Gastrocnemius medialis (tissue), 4 donors: ENCODE measurements around the gene PAXX. TPM values are rescaled to one million over a fixed set of nuclear protein-coding genes. Genes with fewer than 3 reads are reported as not detected.
A peak's percentile ranks its signal among the peaks of the same experiment; 100 is the strongest.

ENCODE experiments used
- ATAC-seq, 2 donors: fragments of 150-250 bp; one replicate each; pipeline ENCODE4 v1.9.1; 2016
- DNase-seq, 2 donors: peaks; one replicate each; pipeline ENCODE4 v3.0.0-alpha.2; 2019
- H3K27ac ChIP-seq, 4 donors: fragments of 200-600 bp; sonication (generic); 1 replicate in 1 of 4; 2 replicates in 3 of 4; pipeline ENCODE4 v1.5.1; 2016 to 2018; ENCODE audit warnings: mild to moderate bottlenecking in 2 of 4, moderate library complexity in 1 of 4
- H3K27me3 ChIP-seq, 3 donors: fragments of 200-600 bp; sonication (generic) in 2 of 3; 1 replicate in 1 of 3; 2 replicates in 2 of 3; pipeline versions ENCODE4 v1.5.1 to v1.6.0; 2016 to 2019; ENCODE audit warnings: mild to moderate bottlenecking in 1 of 3, moderate library complexity in 1 of 3
- H3K36me3 ChIP-seq, 2 donors: fragments of 200-600 bp; sonication (generic) in 1 of 2; one replicate each; pipeline ENCODE4 v1.5.1; 2017 to 2018
- H3K4me1 ChIP-seq, 2 donors: fragments of 200-600 bp; sonication (generic) in 1 of 2; one replicate each; pipeline ENCODE4 v1.5.1; 2016 to 2017; ENCODE audit warnings: mild to moderate bottlenecking in 2 of 2
- H3K4me3 ChIP-seq, 4 donors: fragments of 200-600 bp; sonication (generic) in 3 of 4; 1 replicate in 1 of 4; 2 replicates in 3 of 4; pipeline ENCODE4 v1.5.1; 2016 to 2019; ENCODE audit warnings: mild to moderate bottlenecking in 2 of 4
- H3K9me3 ChIP-seq, 3 donors: fragments of 200-600 bp; sonication (generic) in 2 of 3; 1 replicate in 1 of 3; 2 replicates in 2 of 3; pipeline ENCODE4 v1.5.1; 2016 to 2019
- CTCF ChIP-seq, 5 experiments: fragments of 450-650 bp in 3 of 5; fragments of 200-600 bp in 2 of 5; sonication (generic) in 2 of 5; IDR thresholded peaks in 4 of 5; conservative IDR thresholded peaks in 1 of 5; 1 replicate in 4 of 5; 2 replicates in 1 of 5; pipeline ENCODE4 v1.5.1; 2016 to 2019; ENCODE audit warnings: antibody characterized with exemption in 5 of 5, mild to moderate bottlenecking in 3 of 5, moderate library complexity in 3 of 5
- POLR2A ChIP-seq, 2 donors: fragments of 450-650 bp; IDR thresholded peaks; one replicate each; pipeline ENCODE4 v1.6.1; 2017; ENCODE audit warnings: antibody characterized with exemption in 2 of 2, mild to moderate bottlenecking in 2 of 2, moderate library complexity in 2 of 2
- in situ Hi-C, 4 donors: fragments of 200-750 bp; cut with MboI; loops; one replicate each; pipeline versions ENCODE4 v1.15.0 to v1.8.0; 2017; ENCODE audit warnings: low sequenced_read_pairs in 4 of 4
- intact Hi-C: fragments of 100-400 bp; cut with DNase I; formaldehyde crosslinking; loops from one replicate; pipeline ENCODE4 v1.15.1; 2023; ENCODE audit warnings: low total_unique reads
- total RNA-seq, 4 donors: library from RNA; depleted of rRNA; stranded (reverse); fragments of >200 nt; gene quantifications; one replicate each; pipeline versions ENCODE4 v1.1.0 to v1.2.3, GENCODE V29; 2016

PAXX gene
- total RNA-seq, 4 donors from 2014 or later = 10.8 to 15.6 (median 14.6) TPM

GRCh38 chr9:136947028-136947891 lies 45.0 kb upstream of the PAXX start:
- Histone ChIP-seq H3K27ac (peak overlapping the region; percentile 73 to 89 (median 76)), H3K27me3 (no peaks in the 10 kb centered on the region), H3K36me3 (peaks cover 0 to 8% of the 10 kb centered on the region in 2 donors), H3K4me3 (peak overlapping the region in 2 of 4 donors; percentile 4 to 10), H3K4me1 (peaks cover 16 to 45% of the 10 kb centered on the region in 2 donors), H3K9me3 (no peaks in the 10 kb centered on the region)
- TF ChIP-seq CTCF (IDR thresholded peaks at IDR 0.05 in 4 of 5, conservative IDR thresholded peaks at IDR 0.05 in 1 of 5) = no peak
- no peak for TF ChIP-seq POLR2A (IDR thresholded peaks at IDR 0.05)
- no peak for DNase-seq
- intact Hi-C loops (no loop called here), in situ Hi-C loops (loop anchor here in 2 of 4 donors (10.0 to 25.0 kb wide), 2 partner anchors 88 to 160 kb away; partner anchors contain the start of genes CCDC183 (in 1 of the 2), FUT7 (in 1 of the 2) and TMEM141 (in 1 of the 2))
- no peak for ATAC-seq

GRCh38 chr9:136947955-136948510 lies 44.2 kb upstream of the PAXX start:
- peak in 1 of 2 donors; percentile 38 for DNase-seq
- in situ Hi-C loops (loop anchor here in 2 of 4 donors (10.0 to 25.0 kb wide), 2 partner anchors 87 to 161 kb away; partner anchors contain the start of genes CCDC183 (in 1 of the 2), FUT7 (in 1 of the 2) and TMEM141 (in 1 of the 2)), intact Hi-C loops (no loop called here)
- no peak for ATAC-seq
- TF ChIP-seq CTCF (IDR thresholded peaks at IDR 0.05 in 4 of 5, conservative IDR thresholded peaks at IDR 0.05 in 1 of 5) (peak in 4 of 5 experiments; percentile 26 to 52 (median 46)), POLR2A (IDR thresholded peaks at IDR 0.05) (no peak)
- Histone ChIP-seq H3K9me3 (no peaks in the 10 kb centered on the region), H3K36me3 (peaks cover 0 to under 1% of the 10 kb centered on the region in 2 donors), H3K4me1 (peaks cover 12 to 37% of the 10 kb centered on the region in 2 donors), H3K4me3 (no peak overlapping the region), H3K27ac (peak overlapping the region; percentile 73 to 89 (median 76)), H3K27me3 (no peaks in the 10 kb centered on the region)

GRCh38 chr9:136949239-136949816 lies 42.9 kb upstream of the PAXX start:
- Histone ChIP-seq H3K9me3 (no peaks in the 10 kb centered on the region), H3K36me3 (no peaks in the 10 kb centered on the region), H3K4me3 (peak overlapping the region; percentile 67 to 82 (median 79)), H3K27ac (peak overlapping the region; percentile 85 to 91 (median 87)), H3K27me3 (no peaks in the 10 kb centered on the region), H3K4me1 (peaks cover 6 to 30% of the 10 kb centered on the region in 2 donors)
- no peak for DNase-seq
- intact Hi-C loops (no loop called here), in situ Hi-C loops (loop anchor here in 2 of 4 donors (10.0 to 25.0 kb wide), 2 partner anchors 85 to 162 kb away; partner anchors contain the start of genes CCDC183 (in 1 of the 2), FUT7 (in 1 of the 2) and TMEM141 (in 1 of the 2))
- TF ChIP-seq CTCF (IDR thresholded peaks at IDR 0.05 in 4 of 5, conservative IDR thresholded peaks at IDR 0.05 in 1 of 5) (no peak), POLR2A (IDR thresholded peaks at IDR 0.05) (no peak)
- peak; percentile 8 to 22 for ATAC-seq

GRCh38 chr9:136949817-136950655 lies 42.2 kb upstream of the PAXX start:
- DNase-seq = peak; percentile 92 to 96
- H3K9me3 ChIP-seq = no peaks in the 10 kb centered on the region
- in situ Hi-C loops = loop anchor here in 2 of 4 donors (10.0 to 25.0 kb wide), 2 partner anchors 85 to 163 kb away; partner anchors contain the start of genes CCDC183 (in 1 of the 2), FUT7 (in 1 of the 2) and TMEM141 (in 1 of the 2)
- no peaks in the 10 kb centered on the region for H3K27me3 ChIP-seq
- peak; percentile 89 to 91 for ATAC-seq
- intact Hi-C loops = loop anchor here (2.0 kb wide), 2 partner anchors 43 to 63 kb away; partner anchors contain the start of genes PAXX and TRAF2
- peak overlapping the region; percentile 67 to 82 (median 79) for H3K4me3 ChIP-seq
- peak overlapping the region; percentile 85 to 91 (median 87) for H3K27ac ChIP-seq
- H3K36me3 ChIP-seq = no peaks in the 10 kb centered on the region
- peaks cover 6 to 26% of the 10 kb centered on the region in 2 donors for H3K4me1 ChIP-seq
- TF ChIP-seq CTCF (IDR thresholded peaks at IDR 0.05 in 4 of 5, conservative IDR thresholded peaks at IDR 0.05 in 1 of 5) (peak in 3 of 5 experiments; percentile 37 to 51 (median 37)), POLR2A (IDR thresholded peaks at IDR 0.05) (peak; percentile 84 to 85)
